Dedifferentiated amniotic fluid mesenchymal stem cell (primary cell): ENCODE data around the gene PNLIPRP1.

Experiments
- DNase-seq: peaks from one replicate; pipeline ENCODE4 v3.0.0-alpha.2; 2016; ENCODE audit errors: extremely low spot score

Gene PNLIPRP1

DNA sequence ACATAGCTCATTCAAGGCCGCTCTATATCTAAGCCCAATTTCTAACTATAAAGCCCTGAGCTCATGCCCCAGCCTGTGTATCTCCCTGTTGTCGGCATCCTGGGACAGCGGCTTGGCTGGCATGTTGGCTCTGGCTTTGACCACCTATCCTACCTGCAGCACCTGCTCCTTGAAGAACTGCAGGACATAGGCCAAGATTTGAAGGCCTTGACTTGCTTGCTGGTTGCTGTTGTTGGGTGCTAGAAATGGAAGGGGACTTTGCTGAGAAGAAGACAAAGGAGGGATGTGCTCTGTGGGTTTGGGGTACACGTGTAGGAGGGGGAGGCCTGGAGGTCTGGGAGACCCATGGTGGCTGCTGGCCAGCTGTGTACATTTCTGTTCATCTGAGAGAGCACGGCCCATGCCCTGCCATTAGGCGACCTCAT is 41.1 kb downstream of the PNLIPRP1 start:
- no peak for DNase-seq

- no peak for DNase-seq
These were observed 41.9 kb downstream of the PNLIPRP1 start for GRCh38 chr10:116632596-116633215.

GRCh38 chr10:116633216-116633600 is 42.4 kb downstream of the PNLIPRP1 start:
- DNase-seq: no peak

GRCh38 chr10:116634126-116634975 is 43.6 kb downstream of the PNLIPRP1 start:
- no peak for DNase-seq

- DNase-seq: no peak
These were observed 45.6 kb downstream of the PNLIPRP1 start for GRCh38 chr10:116636385-116636784.

GRCh38 chr10:116636976-116637375 is 46.2 kb downstream of the PNLIPRP1 start:
- no peak for DNase-seq

- DNase-seq: no peak
These were observed 47.1 kb downstream of the PNLIPRP1 start for GRCh38 chr10:116637830-116638229.

- DNase-seq: no peak
These were observed 55.7 kb downstream of the PNLIPRP1 start for GRCh38 chr10:116646502-116646901.

DNA sequence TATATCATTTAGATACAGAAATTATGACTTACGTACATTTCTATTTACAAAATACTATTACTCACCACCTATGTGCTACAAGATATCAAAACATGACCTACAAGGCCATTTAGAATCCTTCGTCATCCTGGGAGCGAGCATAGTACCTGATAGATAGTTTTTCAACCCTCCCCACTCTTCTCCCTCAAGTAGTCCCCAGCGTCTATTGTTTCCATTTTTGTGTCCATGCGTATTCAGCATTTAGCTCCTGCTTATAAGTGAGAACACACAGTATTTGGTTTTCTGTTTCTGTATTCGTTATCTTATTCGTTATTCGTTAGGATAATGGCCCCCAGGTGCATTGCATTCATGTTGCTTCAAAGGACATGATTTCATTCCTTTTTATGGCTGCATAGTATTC is 58.1 kb downstream of the PNLIPRP1 start:
- no peak for DNase-seq

DNA sequence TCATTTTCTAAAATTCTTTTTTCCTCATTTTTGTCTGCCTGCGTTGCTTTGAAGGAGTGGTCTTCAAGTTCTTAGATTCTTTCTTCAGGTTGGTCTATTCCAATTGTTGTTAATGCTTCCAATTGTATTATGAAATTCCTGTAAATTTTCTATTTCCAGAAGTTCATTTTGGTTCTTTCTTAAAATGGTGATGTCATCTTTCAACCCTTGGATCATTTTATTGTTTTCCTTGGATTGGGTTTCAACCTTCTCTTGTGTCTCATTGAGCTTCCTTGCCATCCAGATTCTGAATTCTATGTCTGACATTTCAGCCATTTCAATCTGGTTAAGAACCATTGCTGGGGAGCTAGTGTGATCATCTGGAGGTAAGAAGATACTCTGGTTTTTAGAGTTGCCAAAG is 63.1 kb downstream of the PNLIPRP1 start:
- no peak for DNase-seq

GRCh38 chr10:116654816-116655215 is 64.1 kb downstream of the PNLIPRP1 start:
- no peak for DNase-seq

GRCh38 chr10:116655568-116655967 is 64.8 kb downstream of the PNLIPRP1 start:
- DNase-seq: no peak

DNA sequence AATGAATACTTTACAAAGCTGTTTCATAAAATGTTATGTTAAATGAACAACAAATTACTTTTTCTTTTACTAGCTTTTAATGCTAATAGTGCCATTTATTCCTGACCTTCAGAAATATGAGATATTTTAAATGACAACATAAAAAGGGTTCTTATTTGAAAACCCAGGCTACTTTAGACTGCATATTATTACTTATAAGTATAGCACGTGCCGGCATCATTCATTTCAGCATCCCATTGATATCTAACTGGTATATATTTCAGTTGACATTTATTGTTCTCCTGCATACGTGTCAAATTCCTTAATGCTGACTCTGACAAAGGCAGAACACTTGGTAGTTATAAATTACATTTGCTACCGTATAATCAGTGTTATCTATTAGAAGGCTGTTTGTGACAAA is 65.3 kb downstream of the PNLIPRP1 start:
- no peak for DNase-seq

DNA sequence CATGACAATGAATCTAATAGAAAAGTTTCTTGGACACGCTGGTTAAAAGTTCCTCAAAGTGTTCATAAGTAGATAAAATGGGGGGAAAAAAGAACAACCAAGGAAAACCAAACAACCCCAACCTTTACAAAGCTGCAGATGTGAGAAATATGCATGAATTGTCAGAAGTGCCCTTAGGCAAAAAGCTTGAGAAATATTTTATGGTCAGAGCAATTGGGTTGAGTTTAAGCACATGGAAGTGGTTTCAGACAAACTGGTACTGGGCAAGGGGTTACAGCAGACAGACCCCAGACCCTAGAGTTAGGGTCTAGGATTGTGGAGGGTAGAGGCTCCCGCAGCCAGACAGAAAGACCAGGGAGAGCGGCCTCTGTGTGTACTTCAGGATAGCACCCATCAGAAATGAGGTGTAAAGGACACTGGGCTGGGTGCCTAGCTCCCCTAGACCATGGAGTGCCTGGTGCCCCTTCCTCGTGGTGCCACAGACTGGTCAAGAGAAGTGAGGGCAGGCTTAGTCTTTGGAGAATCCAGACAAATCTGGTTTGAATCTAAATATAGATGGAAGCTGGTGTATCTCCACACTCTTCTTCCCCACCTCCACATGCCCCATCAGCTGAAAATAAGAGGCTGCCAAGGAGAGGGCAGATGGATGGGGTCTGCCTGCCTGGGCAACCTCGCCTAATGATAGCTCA is 67.2 kb downstream of the PNLIPRP1 start:
- DNase-seq: no peak
